PC-3 (cell line): ENCODE data around the gene PABPC3. TPM values are rescaled to one million over a fixed set of nuclear protein-coding genes. Genes with fewer than 3 reads are reported as not detected.

Experiments
- ATAC-seq: fragments of 200-7000 bp; cut with Tn5 transposase; 2 replicates; pipeline ENCODE4 v1.9.1; 2020; ENCODE audit warnings: mild to moderate bottlenecking, moderate library complexity
- BruUV-seq: library from RNA; stranded (reverse); fragments of 400-500 nt; replicated peaks from 2 replicates; lab custom pipeline; 2021; lab: Mats Ljungman, UMichigan
- CTCF ChIA-PET: fragments of 300-600 bp; sonication (Branson Sonifier 250); formaldehyde crosslinking; loops from one replicate; lab custom pipeline; 2022; ENCODE audit warnings: antibody characterized with exemption; lab: Charles Lee
- POLR2A ChIA-PET: fragments of 300-600 bp; sonication (Branson Sonifier 250); formaldehyde crosslinking; loops from one replicate; lab custom pipeline; 2022; ENCODE audit warnings: antibody characterized with exemption; ENCODE audit not compliant: unreplicated experiment; lab: Charles Lee
- DNase-seq: peaks from one replicate; pipeline ENCODE4 v3.0.0-alpha.2; 2015
- H2AFZ ChIP-seq: fragments of 300-600 bp; sonication (generic); 2 replicates; pipeline ENCODE4 v1.6.0; 2016; ENCODE audit warnings: antibody characterized with exemption, low read length
- H3F3A ChIP-seq: fragments of 300-600 bp; sonication (generic); one replicate; pipeline ENCODE4 v1.6.0; 2017; ENCODE audit warnings: antibody characterized with exemption, low read length, control low read depth, mild to moderate bottlenecking; ENCODE audit not compliant: unreplicated experiment
- H3K27ac ChIP-seq: fragments of 300-600 bp; sonication (generic); 2 replicates; pipeline ENCODE4 v1.5.1; 2016; ENCODE audit warnings: mild to moderate bottlenecking, low read length
- H3K27me3 ChIP-seq: fragments of 300-600 bp; sonication (generic); 2 replicates; pipeline ENCODE4 v1.6.1; 2016; ENCODE audit warnings: low read length, mixed read lengths
- H3K36me3 ChIP-seq: fragments of 300-600 bp; sonication (generic); 2 replicates; pipeline ENCODE4 v1.6.1; 2016; ENCODE audit warnings: low read depth, mixed run types, low read length, mixed read lengths
- H3K4me1 ChIP-seq: fragments of 300-600 bp; sonication (generic); 2 replicates; pipeline ENCODE4 v1.5.1; 2016; ENCODE audit warnings: low read length; ENCODE audit not compliant: insufficient read depth
- H3K4me2 ChIP-seq: fragments of 300-600 bp; sonication (generic); 2 replicates; pipeline ENCODE4 v1.6.0; 2016; ENCODE audit warnings: low read length
- H3K4me3 ChIP-seq: fragments of 300-600 bp; sonication (generic); 2 replicates; pipeline ENCODE4 v1.5.1; 2016; ENCODE audit warnings: mild to moderate bottlenecking, low read length, mixed read lengths
- H3K79me2 ChIP-seq: fragments of 300-600 bp; sonication (generic); 2 replicates; pipeline ENCODE4 v1.6.1; 2017; ENCODE audit warnings: low read length, mixed read lengths
- H3K9ac ChIP-seq: fragments of 300-600 bp; sonication (generic); 2 replicates; pipeline ENCODE4 v1.6.0; 2016; ENCODE audit warnings: mild to moderate bottlenecking, low read length
- H3K9me2 ChIP-seq: fragments of 300-600 bp; sonication (generic); replicated peaks from 2 replicates; pipeline ENCODE4 v1.6.1; 2016; ENCODE audit warnings: mixed run types, low read length, mixed read lengths
- H3K9me3 ChIP-seq: fragments of 300-600 bp; sonication (generic); 2 replicates; pipeline ENCODE4 v1.6.1; 2016; ENCODE audit warnings: low read length, mixed read lengths
- H4K20me1 ChIP-seq: fragments of 300-600 bp; sonication (generic); 2 replicates; pipeline ENCODE4 v1.6.1; 2016; ENCODE audit warnings: low read length, mixed read lengths
- CTCF ChIP-seq: fragments of 300-600 bp; sonication (generic); conservative IDR thresholded peaks from 2 replicates; pipeline ENCODE4 v1.5.1; 2017; ENCODE audit warnings: antibody characterized with exemption, low read depth, mild to moderate bottlenecking, low read length
- EZH2 ChIP-seq: fragments of 300-600 bp; sonication (generic); IDR thresholded peaks from one replicate; pipeline ENCODE4 v1.6.1; 2017; ENCODE audit warnings: antibody characterized with exemption, mild to moderate bottlenecking, low read length; ENCODE audit not compliant: unreplicated experiment
- EZH2phosphoT487 ChIP-seq: fragments of 300-600 bp; sonication (generic); IDR thresholded peaks from 2 replicates; pipeline ENCODE4 v1.6.1; 2018; ENCODE audit warnings: mild to moderate bottlenecking, antibody characterized with exemption, low read length, borderline replicate concordance
- intact Hi-C: fragments of 100-400 bp; cut with micrococcal nuclease; formaldehyde crosslinking; loops from 2 replicates; pipeline ENCODE4 v1.9.0; 2023
- total RNA-seq: library from RNA; depleted of rRNA; stranded (reverse); fragments of >200 nt; gene quantifications from 2 replicates; pipeline ENCODE4 v1.2.3, GENCODE V29; 2014

Gene PABPC3
- total RNA-seq, 1 experiment from 2014 or later: 0.26 TPM

- POLR2A ChIA-PET: no interaction called here
- BruUV-seq: no TSS peak
- no peaks in the 10 kb centered on the region for H4K20me1 ChIP-seq
- no peak overlapping the region for H3K4me3 ChIP-seq
- no peak overlapping the region for H3K9ac ChIP-seq
- DNase-seq: no peak
- H3K27me3 ChIP-seq: peaks cover 55% of the 10 kb centered on the region
- no peaks in the 10 kb centered on the region for H3K9me3 ChIP-seq
- no peak overlapping the region for H3K4me2 ChIP-seq
- intact Hi-C loops: no loop called here
- no peak for TF ChIP-seq EZH2phosphoT487
- TF ChIP-seq CTCF: no peak
- no peak for TF ChIP-seq EZH2
- no peaks in the 10 kb centered on the region for H3K79me2 ChIP-seq
- no peaks in the 10 kb centered on the region for H3F3A ChIP-seq
- H3K36me3 ChIP-seq: no peaks in the 10 kb centered on the region
- no peak overlapping the region for H3K27ac ChIP-seq
- H2AFZ ChIP-seq: no peak overlapping the region
- no peaks in the 10 kb centered on the region for H3K4me1 ChIP-seq
- H3K9me2 ChIP-seq: no peaks in the 10 kb centered on the region
- CTCF ChIA-PET: no interaction called here
- no peak for ATAC-seq
These were observed 40.0 kb downstream of the PABPC3 start for GRCh38 chr13:25135896-25136295.

- H3F3A ChIP-seq: no peaks in the 10 kb centered on the region
- H3K36me3 ChIP-seq: no peaks in the 10 kb centered on the region
- ChIA-PET CTCF (no interaction called here), POLR2A (no interaction called here)
- no peak overlapping the region for H3K4me2 ChIP-seq
- intact Hi-C loops: no loop called here
- no peak overlapping the region for H2AFZ ChIP-seq
- DNase-seq (no peak), ATAC-seq (no peak)
- H3K9me3 ChIP-seq: no peaks in the 10 kb centered on the region
- no peaks in the 10 kb centered on the region for H3K79me2 ChIP-seq
- TF ChIP-seq EZH2phosphoT487 (no peak), CTCF (no peak), EZH2 (no peak)
- no peak overlapping the region for H3K4me3 ChIP-seq
- no peaks in the 10 kb centered on the region for H3K4me1 ChIP-seq
- BruUV-seq: no TSS peak
- H3K9me2 ChIP-seq: no peaks in the 10 kb centered on the region
- H3K9ac ChIP-seq: no peak overlapping the region
- H4K20me1 ChIP-seq: no peaks in the 10 kb centered on the region
- peaks cover 59% of the 10 kb centered on the region for H3K27me3 ChIP-seq
- no peak overlapping the region for H3K27ac ChIP-seq
These were observed 41.2 kb downstream of the PABPC3 start for GRCh38 chr13:25136880-25137787.

GRCh38 chr13:25137788-25138115 lies 41.8 kb downstream of the PABPC3 start:
- no peaks in the 10 kb centered on the region for H3K9me3 ChIP-seq
- H3K36me3 ChIP-seq: no peaks in the 10 kb centered on the region
- intact Hi-C loops: no loop called here
- ChIA-PET POLR2A (no interaction called here), CTCF (no interaction called here)
- H3K9me2 ChIP-seq: no peaks in the 10 kb centered on the region
- H3K79me2 ChIP-seq: no peaks in the 10 kb centered on the region
- no peak overlapping the region for H2AFZ ChIP-seq
- ATAC-seq (no peak), DNase-seq (no peak)
- H3K27ac ChIP-seq: no peak overlapping the region
- H3K9ac ChIP-seq: no peak overlapping the region
- H3K27me3 ChIP-seq: peaks cover 64% of the 10 kb centered on the region
- no peak overlapping the region for H3K4me3 ChIP-seq
- no peak overlapping the region for H3K4me2 ChIP-seq
- no peaks in the 10 kb centered on the region for H4K20me1 ChIP-seq
- no peaks in the 10 kb centered on the region for H3K4me1 ChIP-seq
- H3F3A ChIP-seq: no peaks in the 10 kb centered on the region
- BruUV-seq: no TSS peak
- TF ChIP-seq EZH2phosphoT487 (no peak), EZH2 (no peak), CTCF (no peak)
